ENCODE results near the gene SPTLC3.
A peak's percentile ranks its signal among the peaks of the same experiment; 100 is the strongest.

The SPTLC3 gene

GRCh38 chr20:13094976-13095375, 86.2 kb downstream of the SPTLC3 start:
- no peaks in the 10 kb centered on the region for H3K9me3 ChIP-seq (ENCODE audit: control insufficient read depth, low read length)
- H4K8ac ChIP-seq (ENCODE audit: low read length): no peak overlapping the region
- no peak overlapping the region for H2AK5ac ChIP-seq (ENCODE audit: low read length, severe bottlenecking)
- H3K79me1 ChIP-seq (replicated peaks; ENCODE audit: low read length, poor library complexity, severe bottlenecking): no peaks in the 10 kb centered on the region
- no peak overlapping the region for H4K91ac ChIP-seq (ENCODE audit: low read length)
- no peak overlapping the region for H2BK5ac ChIP-seq (ENCODE audit: low read depth, low read length, poor library complexity, severe bottlenecking)
- no peak overlapping the region for H3K4me3 ChIP-seq (ENCODE audit: insufficient read depth in 1 of 2, low read depth in 1 of 2, low read length in 2 of 2)
- H3K36me3 ChIP-seq (ENCODE audit: control insufficient read depth in 1 of 2, insufficient read depth in 2 of 2, low read depth in 1 of 2, low read length in 2 of 2): peaks cover 4 to 10% of the 10 kb centered on the region in 2 experiments
- no peak overlapping the region for H3K14ac ChIP-seq (ENCODE audit: low read length in 2 of 2)
- 86% methylated on average over 4 of the region's 4 CpGs for WGBS
- no peak overlapping the region for H3K4ac ChIP-seq (ENCODE audit: low read depth in 1 of 2, low read length in 2 of 2)
- no peak for DNase-seq
- no peak overlapping the region for H2AFZ ChIP-seq (ENCODE audit: low read depth, low read length)
- H3K27me3 ChIP-seq (ENCODE audit: control insufficient read depth in 1 of 2, insufficient read depth in 1 of 2, low read length in 2 of 2): no peaks in the 10 kb centered on the region
- H2BK120ac ChIP-seq (ENCODE audit: low read depth, low read length): no peak overlapping the region
- no peak overlapping the region for H2BK15ac ChIP-seq (ENCODE audit: low read depth, poor library complexity, severe bottlenecking)
- H3K18ac ChIP-seq (ENCODE audit: low read depth in 1 of 2, low read length in 2 of 2): no peak overlapping the region
- no peak overlapping the region for H3K23ac ChIP-seq (ENCODE audit: low read length in 2 of 2)
- no peak overlapping the region for H2BK12ac ChIP-seq (ENCODE audit: low read length in 2 of 2)
- H3K27ac ChIP-seq (ENCODE audit: low read length, poor library complexity, severe bottlenecking): no peak overlapping the region
- H3K4me2 ChIP-seq (ENCODE audit: low read length, poor library complexity, severe bottlenecking): no peak overlapping the region
- H3K9ac ChIP-seq (ENCODE audit: low read length): no peak overlapping the region
- no peaks in the 10 kb centered on the region for H3K4me1 ChIP-seq (ENCODE audit: control insufficient read depth, insufficient read depth, low read depth, low read length)

- 90% methylated on average over 3 of the region's 4 CpGs for WGBS
- no peak overlapping the region for H2BK5ac ChIP-seq (ENCODE audit: low read depth, low read length, poor library complexity, severe bottlenecking)
- no peak overlapping the region for H3K4me2 ChIP-seq (ENCODE audit: low read length, poor library complexity, severe bottlenecking)
- H2AFZ ChIP-seq (ENCODE audit: low read depth, low read length): no peak overlapping the region
- no peaks in the 10 kb centered on the region for H3K27me3 ChIP-seq (ENCODE audit: control insufficient read depth in 1 of 2, insufficient read depth in 1 of 2, low read length in 2 of 2)
- no peak overlapping the region for H2AK5ac ChIP-seq (ENCODE audit: low read length, severe bottlenecking)
- H3K4me1 ChIP-seq (ENCODE audit: control insufficient read depth, insufficient read depth, low read depth, low read length): peaks cover 2% of the 10 kb centered on the region
- no peaks in the 10 kb centered on the region for H3K9me3 ChIP-seq (ENCODE audit: control insufficient read depth, low read length)
- no peak overlapping the region for H3K14ac ChIP-seq (ENCODE audit: low read length in 2 of 2)
- H4K8ac ChIP-seq (ENCODE audit: low read length): no peak overlapping the region
- no peak overlapping the region for H2BK120ac ChIP-seq (ENCODE audit: low read depth, low read length)
- H3K36me3 ChIP-seq (ENCODE audit: control insufficient read depth in 1 of 2, insufficient read depth in 2 of 2, low read depth in 1 of 2, low read length in 2 of 2): peaks cover 4 to 9% of the 10 kb centered on the region in 2 experiments
- H3K27ac ChIP-seq (ENCODE audit: low read length, poor library complexity, severe bottlenecking): no peak overlapping the region
- H3K23ac ChIP-seq (ENCODE audit: low read length in 2 of 2): no peak overlapping the region
- no peak overlapping the region for H2BK12ac ChIP-seq (ENCODE audit: low read length in 2 of 2)
- DNase-seq: no peak
- H4K91ac ChIP-seq (ENCODE audit: low read length): no peak overlapping the region
- H3K18ac ChIP-seq (ENCODE audit: low read depth in 1 of 2, low read length in 2 of 2): no peak overlapping the region
- H3K4me3 ChIP-seq (ENCODE audit: insufficient read depth in 1 of 2, low read depth in 1 of 2, low read length in 2 of 2): no peak overlapping the region
- peaks cover 1% of the 10 kb centered on the region for H3K79me1 ChIP-seq (replicated peaks; ENCODE audit: low read length, poor library complexity, severe bottlenecking)
- H3K4ac ChIP-seq (ENCODE audit: low read depth in 1 of 2, low read length in 2 of 2): no peak overlapping the region
- H3K9ac ChIP-seq (ENCODE audit: low read length): no peak overlapping the region
- no peak overlapping the region for H2BK15ac ChIP-seq (ENCODE audit: low read depth, poor library complexity, severe bottlenecking)
Observed at GRCh38 chr20:13098720-13099355, 90.1 kb downstream of the SPTLC3 start.

- H3K4me3 ChIP-seq (ENCODE audit: insufficient read depth in 1 of 2, low read depth in 1 of 2, low read length in 2 of 2): no peak overlapping the region
- no peak overlapping the region for H3K27ac ChIP-seq (ENCODE audit: low read length, poor library complexity, severe bottlenecking)
- no peak overlapping the region for H2BK15ac ChIP-seq (ENCODE audit: low read depth, poor library complexity, severe bottlenecking)
- no peak overlapping the region for H3K18ac ChIP-seq (ENCODE audit: low read depth in 1 of 2, low read length in 2 of 2)
- peaks cover 2% of the 10 kb centered on the region for H3K4me1 ChIP-seq (ENCODE audit: control insufficient read depth, insufficient read depth, low read depth, low read length)
- no peak overlapping the region for H3K9ac ChIP-seq (ENCODE audit: low read length)
- H3K9me3 ChIP-seq (ENCODE audit: control insufficient read depth, low read length): no peaks in the 10 kb centered on the region
- peaks cover 0 to under 1% of the 10 kb centered on the region in 2 experiments for H3K36me3 ChIP-seq (ENCODE audit: control insufficient read depth in 1 of 2, insufficient read depth in 2 of 2, low read depth in 1 of 2, low read length in 2 of 2)
- no peak overlapping the region for H3K4ac ChIP-seq (ENCODE audit: low read depth in 1 of 2, low read length in 2 of 2)
- H2BK5ac ChIP-seq (ENCODE audit: low read depth, low read length, poor library complexity, severe bottlenecking): no peak overlapping the region
- H2AK5ac ChIP-seq (ENCODE audit: low read length, severe bottlenecking): no peak overlapping the region
- H4K8ac ChIP-seq (ENCODE audit: low read length): no peak overlapping the region
- no peak overlapping the region for H2BK12ac ChIP-seq (ENCODE audit: low read length in 2 of 2)
- no peak overlapping the region for H3K23ac ChIP-seq (ENCODE audit: low read length in 2 of 2)
- H2AFZ ChIP-seq (ENCODE audit: low read depth, low read length): no peak overlapping the region
- no peak overlapping the region for H4K91ac ChIP-seq (ENCODE audit: low read length)
- H3K14ac ChIP-seq (ENCODE audit: low read length in 2 of 2): no peak overlapping the region
- no peak for DNase-seq
- no peak overlapping the region for H3K4me2 ChIP-seq (ENCODE audit: low read length, poor library complexity, severe bottlenecking)
- H3K27me3 ChIP-seq (ENCODE audit: control insufficient read depth in 1 of 2, insufficient read depth in 1 of 2, low read length in 2 of 2): no peaks in the 10 kb centered on the region
- no peak overlapping the region for H2BK120ac ChIP-seq (ENCODE audit: low read depth, low read length)
- peaks cover 1% of the 10 kb centered on the region for H3K79me1 ChIP-seq (replicated peaks; ENCODE audit: low read length, poor library complexity, severe bottlenecking)
Observed at GRCh38 chr20:13099676-13100075, 90.9 kb downstream of the SPTLC3 start.

GRCh38 chr20:13101276-13101675, 92.5 kb downstream of the SPTLC3 start:
- H3K79me1 ChIP-seq (replicated peaks; ENCODE audit: low read length, poor library complexity, severe bottlenecking): peaks cover 1% of the 10 kb centered on the region
- H2AFZ ChIP-seq (ENCODE audit: low read depth, low read length): no peak overlapping the region
- no peak overlapping the region for H2AK5ac ChIP-seq (ENCODE audit: low read length, severe bottlenecking)
- no peak overlapping the region for H3K4me3 ChIP-seq (ENCODE audit: insufficient read depth in 1 of 2, low read depth in 1 of 2, low read length in 2 of 2)
- H3K27ac ChIP-seq (ENCODE audit: low read length, poor library complexity, severe bottlenecking): no peak overlapping the region
- WGBS: 100% methylated on average over 1 of the region's 2 CpGs
- H3K14ac ChIP-seq (ENCODE audit: low read length in 2 of 2): no peak overlapping the region
- H4K8ac ChIP-seq (ENCODE audit: low read length): no peak overlapping the region
- H2BK15ac ChIP-seq (ENCODE audit: low read depth, poor library complexity, severe bottlenecking): no peak overlapping the region
- H3K27me3 ChIP-seq (ENCODE audit: control insufficient read depth in 1 of 2, insufficient read depth in 1 of 2, low read length in 2 of 2): no peaks in the 10 kb centered on the region
- H2BK12ac ChIP-seq (ENCODE audit: low read length in 2 of 2): no peak overlapping the region
- no peak overlapping the region for H2BK120ac ChIP-seq (ENCODE audit: low read depth, low read length)
- no peak overlapping the region for H3K4me2 ChIP-seq (ENCODE audit: low read length, poor library complexity, severe bottlenecking)
- peaks cover 2% of the 10 kb centered on the region for H3K4me1 ChIP-seq (ENCODE audit: control insufficient read depth, insufficient read depth, low read depth, low read length)
- no peak overlapping the region for H4K91ac ChIP-seq (ENCODE audit: low read length)
- H3K23ac ChIP-seq (ENCODE audit: low read length in 2 of 2): no peak overlapping the region
- no peak overlapping the region for H3K9ac ChIP-seq (ENCODE audit: low read length)
- H3K18ac ChIP-seq (ENCODE audit: low read depth in 1 of 2, low read length in 2 of 2): no peak overlapping the region
- H3K4ac ChIP-seq (ENCODE audit: low read depth in 1 of 2, low read length in 2 of 2): no peak overlapping the region
- DNase-seq: peak; percentile 5
- no peaks in the 10 kb centered on the region for H3K36me3 ChIP-seq (ENCODE audit: control insufficient read depth in 1 of 2, insufficient read depth in 2 of 2, low read depth in 1 of 2, low read length in 2 of 2)
- no peak overlapping the region for H2BK5ac ChIP-seq (ENCODE audit: low read depth, low read length, poor library complexity, severe bottlenecking)
- H3K9me3 ChIP-seq (ENCODE audit: control insufficient read depth, low read length): no peaks in the 10 kb centered on the region
